GM12878 (cell line): ENCODE measurements around the gene BCAP31. TPM values are rescaled to one million over a fixed set of nuclear protein-coding genes. Genes with fewer than 3 reads are reported as not detected.
"Not testable (repeated sequence)": the region's sequence is repeated elsewhere in the genome, so short reads cannot be mapped to it uniquely, and the experiment has no call there.

ENCODE experiments used
- ATAC-seq: fragments of 200-7000 bp; cut with Tn5 transposase; 3 replicates; pipeline ENCODE4 v1.9.1; 2020; ENCODE audit warnings: mild to moderate bottlenecking, moderate library complexity
- BruUV-seq: library from RNA; stranded (reverse); fragments of 400-500 nt; replicated peaks from 2 replicates; lab custom pipeline; 2021; lab: Mats Ljungman, UMichigan
- CTCF ChIA-PET: fragments of 300-600 bp; sonication (Branson Sonifier 250); formaldehyde crosslinking; extraction: SDS; loops from one replicate; lab custom pipeline; 2021; ENCODE audit warnings: inconsistent platforms; lab: Yijun Ruan, JAX
- POLR2A ChIA-PET: fragments of 350-600 bp; formaldehyde crosslinking; extraction: SDS; loops from one replicate; lab custom pipeline; 2021; ENCODE audit warnings: inconsistent platforms; lab: Charles Lee
- RAD21 ChIA-PET: fragments of 300-600 bp; sonication (Branson Sonifier 250); formaldehyde crosslinking; loops from one replicate; lab custom pipeline; 2023; ENCODE audit warnings: antibody characterized with exemption; ENCODE audit not compliant: unreplicated experiment; lab: Charles Lee
- SMC1A ChIA-PET: fragments of 300-600 bp; sonication (Branson Sonifier 250); formaldehyde crosslinking; loops from one replicate; lab custom pipeline; 2023; ENCODE audit not compliant: unreplicated experiment, uncharacterized antibody; lab: Charles Lee
- DNase-seq: peaks from one replicate; pipeline ENCODE4 v3.0.0-alpha.2; 2011; ENCODE audit warnings: low read depth, low spot score
- FAIRE-seq: peaks from 3 replicates; lab custom pipeline; 2011; peaks lifted over from hg19 to GRCh38; lab: Jason Lieb, UNC
- H2AFZ ChIP-seq: 2 replicates; pipeline ENCODE4 v1.6.0; 2011; ENCODE audit warnings: low read depth, low read length, control low read depth; ENCODE audit not compliant: control insufficient read depth
- H3K27ac ChIP-seq: 2 replicates; pipeline ENCODE4 v1.5.1; 2011; ENCODE audit warnings: control low read depth; ENCODE audit not compliant: control insufficient read depth, insufficient read depth
- H3K27me3 ChIP-seq, 2 experiments: replicated peaks in 1 of 2; 2 replicates each; pipeline versions ENCODE4 v1.6.0 to v1.6.1; 2011; ENCODE audit warnings: low read length in 1 of 2; ENCODE audit not compliant: control insufficient read depth in 2 of 2, insufficient read depth in 2 of 2
- H3K36me3 ChIP-seq, 2 experiments: 2 replicates each; pipeline ENCODE4 v1.5.1; 2011; ENCODE audit warnings: low read length in 1 of 2; ENCODE audit not compliant: control insufficient read depth in 2 of 2, insufficient read depth in 2 of 2
- H3K4me1 ChIP-seq: 2 replicates; pipeline ENCODE4 v1.6.1; 2011; ENCODE audit warnings: mild to moderate bottlenecking, low read length, moderate library complexity, mixed read lengths; ENCODE audit not compliant: control insufficient read depth, insufficient read depth
- H3K4me2 ChIP-seq: 2 replicates; pipeline ENCODE4 v1.6.0; 2011; ENCODE audit warnings: control low read depth; ENCODE audit not compliant: control insufficient read depth, insufficient read depth
- H3K4me3 ChIP-seq: fragments of 200-600 bp; sonication (generic); 2 replicates; pipeline ENCODE4 v1.5.1; 2016
- H3K79me2 ChIP-seq: 2 replicates; pipeline ENCODE4 v1.6.0; 2011; ENCODE audit warnings: low read length; ENCODE audit not compliant: control insufficient read depth, insufficient read depth
- H3K9ac ChIP-seq: 2 replicates; pipeline ENCODE4 v1.8.0; 2011; ENCODE audit warnings: low read length, control low read depth, mixed read lengths; ENCODE audit not compliant: control insufficient read depth, insufficient read depth
- H3K9me3 ChIP-seq: replicated peaks from 3 replicates; pipeline ENCODE4 v1.5.1; 2011; ENCODE audit warnings: mild to moderate bottlenecking, low read length; ENCODE audit not compliant: control insufficient read depth, insufficient read depth
- H4K20me1 ChIP-seq: 2 replicates; pipeline ENCODE4 v1.6.0; 2011; ENCODE audit not compliant: control insufficient read depth, insufficient read depth
- BHLHE40 ChIP-seq, 2 experiments: fragments of 450-650 bp in 1 of 2; IDR thresholded peaks; 2 replicates each; pipeline ENCODE4 v1.6.1; 2011 to 2017; ENCODE audit warnings: low read depth in 2 of 2, borderline replicate concordance in 1 of 2, improper control_type of control experiment in 1 of 2, low read length in 1 of 2, mild to moderate bottlenecking in 1 of 2
- CTCF ChIP-seq, 3 experiments: IDR thresholded peaks in 2 of 3; conservative IDR thresholded peaks in 1 of 3; 2 replicates each; pipeline ENCODE4 v1.5.1; 2011; ENCODE audit warnings: low read depth in 3 of 3, low read length in 3 of 3, mild to moderate bottlenecking in 3 of 3, control low read depth in 2 of 3, moderate library complexity in 2 of 3, inconsistent platforms in 1 of 3, mixed read lengths in 1 of 3; ENCODE audit not compliant: control insufficient read depth in 2 of 3, insufficient read depth in 1 of 3; ENCODE audit errors: extremely low read depth in 1 of 3
- SMARCA5 ChIP-seq: fragments of 450-650 bp; IDR thresholded peaks from 2 replicates; pipeline ENCODE4 v1.6.1; 2017; ENCODE audit warnings: mild to moderate bottlenecking
- WGBS: methylation state at CpG from one replicate; pipeline ENCODE4 v1.1.6; 2016; ENCODE audit warnings: low lambda C conversion rate; ENCODE audit not compliant: insufficient replicate concordance, insufficient coverage; ENCODE audit errors: missing lambda C conversion rate; 5-methylcytosine and 5-hydroxymethylcytosine counted together
- in situ Hi-C: fragments of 300-500 bp; cut with MboI; formaldehyde crosslinking; loops from 9 replicates; pipeline ENCODE4 v1.14.3; 2018; ENCODE audit warnings: mixed read lengths
- intact Hi-C: fragments of 100-400 bp; cut with micrococcal nuclease; formaldehyde crosslinking; loops from one replicate; pipeline ENCODE4 v1.14.2; 2022; ENCODE audit not compliant: unreplicated experiment
- polyA plus RNA-seq, 11 experiments: library from polyadenylated mRNA; depleted of rRNA in 4 of 11; unstranded in 6 of 11; stranded (reverse) in 5 of 11; fragments of >200 nt; fragmentation: Nextera tagmentation in 4 of 11; fragmentation: Illumina TruSeq in 1 of 11; extraction: Ambion mirVana in 4 of 11; extraction: Trizol in 1 of 11; gene quantifications; 1 replicate in 1 of 11; 2 replicates in 10 of 11; pipeline versions ENCODE4 v1.2.1 to v1.2.3, GENCODE V29; 2011 to 2016; ENCODE audit warnings: inconsistent platforms in 2 of 11, missing spikeins in 2 of 11, low read depth in 1 of 11
- total RNA-seq, 4 experiments: library from RNA; depleted of rRNA in 3 of 4; stranded (reverse); fragments of >200 nt in 3 of 4; fragmentation: Illumina TruSeq in 1 of 4; extraction: Trizol in 1 of 4; gene quantifications; 2 replicates each; pipeline versions ENCODE4 v1.2.1 to v1.2.3, GENCODE V29; 2013 to 2021

The BCAP31 gene
- total and polyA plus RNA-seq, 10 of the 15 experiments (the other 5 are each of a cell fraction or from before 2014, with no cell fraction given), result 63.1 to 246 (median 95.6) TPM

- H3K4me3 ChIP-seq, intact Hi-C loops, DNase-seq, in situ Hi-C loops: not testable (repeated sequence)
- TF ChIP-seq BHLHE40 (IDR thresholded peaks at IDR 0.05; ENCODE audit: borderline replicate concordance in 1 of 2, low read depth in 2 of 2, low read length in 1 of 2), result peak in 1 of 2 experiments; percentile 46; a peak in 1 of 4 replicates
- TF ChIP-seq, all 136 proteins: peak for 1; not testable (repeated sequence) for 135
- POLR2A ChIA-PET, H3K27ac ChIP-seq, CTCF ChIA-PET, H3K4me1 ChIP-seq, H3K36me3 ChIP-seq, SMC1A ChIA-PET, H2AFZ ChIP-seq, H3K9ac ChIP-seq, RAD21 ChIA-PET, ATAC-seq, H4K20me1 ChIP-seq, H3K79me2 ChIP-seq, FAIRE-seq, BruUV-seq, H3K4me2 ChIP-seq, H3K27me3 ChIP-seq, H3K9me3 ChIP-seq: not testable (repeated sequence)
- 44% methylated on average over 9 of the region's 12 CpGs for WGBS
Measured at GRCh38 chrX:153745067-153745433, 20.9 kb upstream of the BCAP31 start.

GRCh38 chrX:153744210-153745066 is 20.3 kb upstream of the BCAP31 start:
- intact Hi-C loops, result no loop called here
- H3K9ac ChIP-seq, result no peak overlapping the region
- H2AFZ ChIP-seq, result no peak overlapping the region
- ATAC-seq (no peak), DNase-seq (no peak), FAIRE-seq (no peak)
- H3K9me3 ChIP-seq, result no peaks in the 10 kb centered on the region; the same call in 2 of the 3 replicates
- ChIA-PET POLR2A (no interaction called here), SMC1A (no interaction called here), CTCF (no interaction called here), RAD21 (no interaction called here)
- no TSS peak for BruUV-seq
- no peaks in the 10 kb centered on the region for H4K20me1 ChIP-seq
- in situ Hi-C loops, result no loop called here
- H3K4me2 ChIP-seq, result no peak overlapping the region
- WGBS, result 42% methylated on average over 38 of the region's 38 CpGs
- H3K27me3 ChIP-seq, result no peaks in the 10 kb centered on the region; a peak in 1 of 4 replicates
- H3K4me1 ChIP-seq, result no peaks in the 10 kb centered on the region
- H3K79me2 ChIP-seq, result no peaks in the 10 kb centered on the region
- peak in 2 of 3 experiments; percentile 14 to 38; a peak in 1 of 6 replicates for TF ChIP-seq CTCF (IDR thresholded peaks at IDR 0.05 in 2 of 3, conservative IDR thresholded peaks at IDR 0.05 in 1 of 3; ENCODE audit: control insufficient read depth in 2 of 3, extremely low read depth in 1 of 3, insufficient read depth in 1 of 3, low read depth in 3 of 3, low read length in 3 of 3)
- no peak for TF ChIP-seq SMARCA5
- H3K27ac ChIP-seq, result no peak overlapping the region
- no peaks in the 10 kb centered on the region for H3K36me3 ChIP-seq
- no peak overlapping the region for H3K4me3 ChIP-seq

GRCh38 chrX:153743468-153744209 is 19.5 kb upstream of the BCAP31 start:
- H2AFZ ChIP-seq, H3K4me2 ChIP-seq, DNase-seq, H4K20me1 ChIP-seq, SMC1A ChIA-PET, in situ Hi-C loops, ATAC-seq, H3K36me3 ChIP-seq, H3K79me2 ChIP-seq, CTCF ChIA-PET, intact Hi-C loops, H3K9me3 ChIP-seq, FAIRE-seq, POLR2A ChIA-PET, BruUV-seq, RAD21 ChIA-PET, H3K4me3 ChIP-seq, H3K27me3 ChIP-seq, H3K4me1 ChIP-seq, H3K9ac ChIP-seq, H3K27ac ChIP-seq: not testable (repeated sequence)
- WGBS, result 41% methylated on average over 13 of the region's 35 CpGs
